GM12878 (cell line): Measurements from ENCODE around the gene RNLS. TPM values are rescaled to one million over a fixed set of nuclear protein-coding genes. Genes with fewer than 3 reads are reported as not detected.

ENCODE experiments used
- ETV6 ChIP-seq, 2 experiments: fragments of 450-650 bp in 1 of 2; IDR thresholded peaks in 1 of 2; conservative IDR thresholded peaks in 1 of 2; 2 replicates each; pipeline ENCODE4 v1.6.1; 2014; ENCODE audit warnings: antibody characterized with exemption in 1 of 2, borderline replicate concordance in 1 of 2, low read depth in 1 of 2, mild to moderate bottlenecking in 1 of 2, moderate library complexity in 1 of 2
- KAT2A ChIP-seq: conservative IDR thresholded peaks from 2 replicates; pipeline ENCODE4 v1.6.1; 2011; ENCODE audit warnings: low read depth, low read length; ENCODE audit not compliant: control insufficient read depth
- MXI1 ChIP-seq: fragments of 150-350 bp; IDR thresholded peaks from 2 replicates; pipeline ENCODE4 v1.6.1; 2011; ENCODE audit warnings: low read depth, mild to moderate bottlenecking, inconsistent platforms, low read length, improper control_type of control experiment
- NKRF ChIP-seq: fragments of 450-650 bp; conservative IDR thresholded peaks from 2 replicates; pipeline ENCODE4 v1.6.1; 2017; ENCODE audit warnings: mild to moderate bottlenecking, moderate library complexity
- PAX8 ChIP-seq: fragments of 450-650 bp; IDR thresholded peaks from 2 replicates; pipeline ENCODE4 v1.6.1; 2017; ENCODE audit warnings: mild to moderate bottlenecking, moderate library complexity
- PRDM15 ChIP-seq: fragments of 450-650 bp; formaldehyde crosslinking; IDR thresholded peaks from 2 replicates; pipeline ENCODE4 v1.4.0; 2020; ENCODE audit warnings: mild to moderate bottlenecking, moderate library complexity
- SP1 ChIP-seq: IDR thresholded peaks from one replicate; pipeline ENCODE4 v1.6.1; 2011; ENCODE audit warnings: low read depth, low read length
- SREBF2 ChIP-seq: IDR thresholded peaks from 2 replicates; pipeline ENCODE4 v1.6.1; 2012; ENCODE audit warnings: mild to moderate bottlenecking, low read length
- polyA plus RNA-seq, 11 experiments: library from polyadenylated mRNA; depleted of rRNA in 4 of 11; unstranded in 6 of 11; stranded (reverse) in 5 of 11; fragments of >200 nt; fragmentation: Nextera tagmentation in 4 of 11; fragmentation: Illumina TruSeq in 1 of 11; extraction: Ambion mirVana in 4 of 11; extraction: Trizol in 1 of 11; gene quantifications; 1 replicate in 1 of 11; 2 replicates in 10 of 11; pipeline versions ENCODE4 v1.2.1 to v1.2.3, GENCODE V29; 2011 to 2016; ENCODE audit warnings: inconsistent platforms in 2 of 11, missing spikeins in 2 of 11, low read depth in 1 of 11
- total RNA-seq, 4 experiments: library from RNA; depleted of rRNA in 3 of 4; stranded (reverse); fragments of >200 nt in 3 of 4; fragmentation: Illumina TruSeq in 1 of 4; extraction: Trizol in 1 of 4; gene quantifications; 2 replicates each; pipeline versions ENCODE4 v1.2.1 to v1.2.3, GENCODE V29; 2013 to 2021

Gene RNLS
- total and polyA plus RNA-seq, 10 of the 15 experiments (the other 5 are each of a cell fraction or from before 2014, with no cell fraction given), result 3.4 to 6.7 (median 4.6) TPM

- TF ChIP-seq NKRF (no peak), ETV6 (conservative IDR thresholded peaks at IDR 0.05 in 1 of 2, IDR thresholded peaks at IDR 0.05 in 1 of 2; ENCODE audit: borderline replicate concordance in 1 of 2, low read depth in 1 of 2) (no peak), PRDM15 (CRISPR knock-in tag) (no peak), KAT2A (no peak), MXI1 (no peak), SREBF2 (no peak), SP1 (no peak), PAX8 (no peak)
Observed at GRCh38 chr10:88299787-88300186, 283.3 kb downstream of the RNLS start (continued).
